NCI-H1694 treated with DMSO at 0.1 percent for 48 hours (cell line): ENCODE data around the gene TMEM161A.

Experiments used
- DNase-seq: peaks from one replicate; lab custom pipeline; 2025; lab: John Stamatoyannopoulos, UW

Gene TMEM161A

GRCh38 chr19:19096641-19097627 is 41.3 kb downstream of the TMEM161A start:
- DNase-seq = no peak

GRCh38 chr19:19095691-19096090 is 42.6 kb downstream of the TMEM161A start:
- no peak for DNase-seq

- no peak for DNase-seq
These were observed 43.8 kb downstream of the TMEM161A start for GRCh38 chr19:19094513-19094912.

GRCh38 chr19:19087676-19088075 is 50.6 kb downstream of the TMEM161A start:
- no peak for DNase-seq

GRCh38 chr19:19083413-19084178 is 54.7 kb downstream of the TMEM161A start:
- no peak for DNase-seq

- no peak for DNase-seq
These were observed 56.6 kb downstream of the TMEM161A start for GRCh38 chr19:19081642-19082151.

- no peak for DNase-seq
These were observed 58.7 kb downstream of the TMEM161A start for GRCh38 chr19:19079571-19079970.

GRCh38 chr19:19078801-19079200 is 59.5 kb downstream of the TMEM161A start:
- no peak for DNase-seq

GRCh38 chr19:19077103-19077502 is 61.2 kb downstream of the TMEM161A start:
- DNase-seq = no peak

- DNase-seq = no peak
These were observed 61.8 kb downstream of the TMEM161A start for GRCh38 chr19:19076476-19076875.

- DNase-seq = no peak
These were observed 63.2 kb downstream of the TMEM161A start for GRCh38 chr19:19075126-19075525.

GRCh38 chr19:19074196-19074882 is 63.9 kb downstream of the TMEM161A start:
- DNase-seq = no peak

GRCh38 chr19:19071897-19072296 is 66.4 kb downstream of the TMEM161A start:
- no peak for DNase-seq
